HepG2 (cell line): ENCODE measurements around the gene RNF148. TPM values are rescaled to one million over a fixed set of nuclear protein-coding genes. Genes with fewer than 3 reads are reported as not detected.
A peak's percentile ranks its signal among the peaks of the same experiment; 100 is the strongest.

ENCODE experiments used
- CTCF ChIP-seq: sonication (generic); formaldehyde crosslinking; IDR thresholded peaks from 2 replicates; pipeline ENCODE4 v1.5.0; 2020; ENCODE audit warnings: mild to moderate bottlenecking, missing genetic modification reagents, moderate library complexity
- EHMT2 ChIP-seq: fragments of 200-600 bp; sonication (generic); IDR thresholded peaks from 2 replicates; pipeline ENCODE4 v1.7.0; 2017; ENCODE audit warnings: antibody characterized with exemption, low read depth, low read length, borderline replicate concordance
- GABPA ChIP-seq, 2 experiments: IDR thresholded peaks; 2 replicates each; pipeline ENCODE4 v1.6.1; 2011 to 2016; ENCODE audit warnings: low read depth in 2 of 2, low read length in 1 of 2, missing biosample characterization in 1 of 2, missing genetic modification characterization in 1 of 2
- GPBP1L1 ChIP-seq: sonication (generic); formaldehyde crosslinking; IDR thresholded peaks from 2 replicates; pipeline ENCODE4 v1.5.0; 2020; ENCODE audit warnings: mild to moderate bottlenecking, missing genetic modification reagents
- HNF4A ChIP-seq: sonication (generic); formaldehyde crosslinking; IDR thresholded peaks from 2 replicates; pipeline ENCODE4 v1.4.0; 2020; ENCODE audit warnings: missing genetic modification reagents
- HOMEZ ChIP-seq: IDR thresholded peaks from 2 replicates; pipeline ENCODE4 v1.6.1; 2016; ENCODE audit warnings: low read depth
- KLF9 ChIP-seq: IDR thresholded peaks from 2 replicates; pipeline ENCODE4 v1.6.1; 2016; ENCODE audit warnings: low read depth
- MZF1 ChIP-seq: sonication (generic); formaldehyde crosslinking; IDR thresholded peaks from 2 replicates; pipeline ENCODE4 v1.8.1; 2023; ENCODE audit warnings: mild to moderate bottlenecking, missing genetic modification reagents, borderline replicate concordance
- POLR2AphosphoS2 ChIP-seq: IDR thresholded peaks from 2 replicates; pipeline ENCODE4 v1.6.1; 2011; ENCODE audit warnings: low read depth, low read length, improper control_type of control experiment
- STAG1 ChIP-seq: sonication (generic); formaldehyde crosslinking; IDR thresholded peaks from 2 replicates; pipeline ENCODE4 v1.4.0; 2020; ENCODE audit warnings: missing genetic modification reagents
- ZBTB38 ChIP-seq: sonication (generic); formaldehyde crosslinking; IDR thresholded peaks from 2 replicates; pipeline ENCODE4 v1.5.1; 2020; ENCODE audit warnings: mild to moderate bottlenecking, missing genetic modification reagents
- ZBTB42 ChIP-seq: sonication (generic); formaldehyde crosslinking; IDR thresholded peaks from 2 replicates; pipeline ENCODE4 v1.5.0; 2020; ENCODE audit warnings: mild to moderate bottlenecking, missing genetic modification reagents
- ZMYM3 ChIP-seq: sonication (generic); formaldehyde crosslinking; IDR thresholded peaks from 2 replicates; pipeline ENCODE4 v1.5.1; 2020; ENCODE audit warnings: mild to moderate bottlenecking, missing genetic modification reagents
- ZMYM4 ChIP-seq: sonication (generic); formaldehyde crosslinking; IDR thresholded peaks from 2 replicates; pipeline ENCODE4 v1.8.1; 2023; ENCODE audit warnings: mild to moderate bottlenecking, missing genetic modification reagents
- ZNF557 ChIP-seq: sonication (generic); formaldehyde crosslinking; IDR thresholded peaks from 2 replicates; pipeline ENCODE4 v1.4.0; 2020; ENCODE audit warnings: missing genetic modification reagents
- ZNF644 ChIP-seq: IDR thresholded peaks from 2 replicates; pipeline ENCODE4 v1.6.1; 2016; ENCODE audit warnings: low read depth
- polyA plus RNA-seq, 8 experiments: library from polyadenylated mRNA; depleted of rRNA in 3 of 8; stranded (reverse) in 7 of 8; unstranded in 1 of 8; fragments of >200 nt; fragmentation: Illumina TruSeq in 4 of 8; extraction: Trizol in 4 of 8; gene quantifications; 2 replicates each; pipeline versions ENCODE4 v1.2.1 to v1.2.3, GENCODE V29; 2011 to 2016; ENCODE audit warnings: low read depth in 4 of 8, missing spikeins in 1 of 8, mixed read lengths in 1 of 8; ENCODE audit not compliant: insufficient read depth in 1 of 8
- total RNA-seq, 5 experiments: library from RNA; depleted of rRNA; stranded (reverse); fragments of >200 nt; fragmentation: Illumina TruSeq; extraction: Trizol; gene quantifications; 2 replicates each; pipeline ENCODE4 v1.2.3, GENCODE V29; 2016; ENCODE audit warnings: low read depth in 1 of 5

Gene RNF148
- total and polyA plus RNA-seq, 2 of the 13 experiments (the other 11 are each of a cell fraction or from before 2014, with no cell fraction given), result 0.16 to 1.6 TPM

GRCh38 chr7:122689346-122690109 lies 13.2 kb downstream of the RNF148 start (continued):
- TF ChIP-seq ZMYM4 (CRISPR knock-in tag) (peak; percentile 86), HNF4A (CRISPR knock-in tag) (peak; percentile 87), GPBP1L1 (CRISPR knock-in tag) (no peak), POLR2AphosphoS2 (no peak), EHMT2 (peak; percentile 65; the same call in 1 of the 2 replicates), CTCF (peak; percentile 33), STAG1 (CRISPR knock-in tag) (peak; percentile 51), ZBTB38 (CRISPR knock-in tag) (peak; percentile 62), ZNF557 (CRISPR knock-in tag) (no peak), ZBTB42 (CRISPR knock-in tag) (no peak), HOMEZ (CRISPR knock-in tag) (peak; percentile 24; the same call in 1 of the 2 replicates), GABPA (IDR thresholded peaks at IDR 0.05; ENCODE audit: low read depth, low read length) (no peak), GABPA (CRISPR knock-in tag; IDR thresholded peaks at IDR 0.05; ENCODE audit: low read depth) (no peak), MZF1 (CRISPR knock-in tag) (no peak), KLF9 (CRISPR knock-in tag) (no peak), ZMYM3 (0 out of 2 replicates have a peak, but pooled peaks have one; percentile 13), ZNF644 (CRISPR knock-in tag) (peak; percentile 88)
